CD14-positive monocyte (primary cell): ENCODE results near the gene CD3E. TPM values are rescaled to one million over a fixed set of nuclear protein-coding genes. Genes with fewer than 3 reads are reported as not detected.

ENCODE experiments used
- DNase-seq, 3 donors: peaks; one replicate each; pipeline ENCODE4 v3.0.0-alpha.2; 2011 to 2022
- H2AFZ ChIP-seq: 2 replicates; pipeline ENCODE4 v1.6.0; 2012; ENCODE audit warnings: mild to moderate bottlenecking, low read depth, low read length, inconsistent platforms; ENCODE audit not compliant: insufficient read depth, poor library complexity, severe bottlenecking
- H3K27ac ChIP-seq, 2 donors: 1 replicate in 1 of 2; 2 replicates in 1 of 2; pipeline ENCODE4 v1.5.1; 2012 to 2013; ENCODE audit warnings: low read length in 2 of 2, control low read depth in 1 of 2, inconsistent platforms in 1 of 2, low read depth in 1 of 2, mild to moderate bottlenecking in 1 of 2
- H3K27me3 ChIP-seq, 2 donors: one replicate each; pipeline versions ENCODE4 v1.6.0 to v1.6.1; 2011 to 2013; ENCODE audit warnings: low read length in 2 of 2; ENCODE audit not compliant: control insufficient read depth in 2 of 2, insufficient read depth in 2 of 2
- H3K36me3 ChIP-seq, 2 donors: replicated peaks in 1 of 2; 1 replicate in 1 of 2; 2 replicates in 1 of 2; pipeline versions ENCODE4 v1.5.1 to v1.6.1; 2012 to 2013; ENCODE audit warnings: low read length in 2 of 2, control low read depth in 1 of 2, inconsistent platforms in 1 of 2, mild to moderate bottlenecking in 1 of 2; ENCODE audit not compliant: insufficient read depth in 2 of 2, control insufficient read depth in 1 of 2
- H3K4me1 ChIP-seq, 2 donors: 1 replicate in 1 of 2; 2 replicates in 1 of 2; pipeline versions ENCODE4 v1.5.1 to v1.6.1; 2012 to 2013; ENCODE audit warnings: low read length in 2 of 2, control low read depth in 1 of 2, inconsistent platforms in 1 of 2, mild to moderate bottlenecking in 1 of 2, moderate library complexity in 1 of 2; ENCODE audit not compliant: insufficient read depth in 2 of 2, control insufficient read depth in 1 of 2
- H3K4me2 ChIP-seq: replicated peaks from 2 replicates; pipeline ENCODE3; 2012; ENCODE audit warnings: low read length, moderate library complexity, mild to moderate bottlenecking; ENCODE audit not compliant: poor library complexity, severe bottlenecking; ENCODE audit errors: extremely low read depth
- H3K4me3 ChIP-seq, 3 experiments: fragments of 200-600 bp in 1 of 3; sonication (generic) in 1 of 3; replicated peaks in 1 of 3; 1 replicate in 2 of 3; 2 replicates in 1 of 3; pipeline ENCODE4 v1.5.1; 2011 to 2013; ENCODE audit warnings: low read length in 3 of 3, mild to moderate bottlenecking in 3 of 3, control low read depth in 2 of 3, low read depth in 2 of 3, inconsistent platforms in 1 of 3, moderate library complexity in 1 of 3
- H3K79me2 ChIP-seq: 2 replicates; pipeline ENCODE4 v1.6.0; 2012; ENCODE audit warnings: mild to moderate bottlenecking, control low read depth, inconsistent platforms, low read length, moderate library complexity; ENCODE audit not compliant: insufficient read depth
- H3K9ac ChIP-seq: 2 replicates; pipeline ENCODE4 v1.6.0; 2017; ENCODE audit warnings: low read length, mild to moderate bottlenecking; ENCODE audit not compliant: insufficient read depth, poor library complexity, severe bottlenecking
- H3K9me3 ChIP-seq, 2 donors: replicated peaks in 1 of 2; 1 replicate in 1 of 2; 2 replicates in 1 of 2; pipeline versions ENCODE4 v1.5.1 to v1.6.1; 2012 to 2013; ENCODE audit warnings: low read length in 2 of 2, control low read depth in 1 of 2; ENCODE audit not compliant: control insufficient read depth in 1 of 2, insufficient read depth in 1 of 2
- H4K20me1 ChIP-seq: 2 replicates; pipeline ENCODE4 v1.6.0; 2012; ENCODE audit warnings: mild to moderate bottlenecking, low read length, control low read depth, moderate library complexity; ENCODE audit not compliant: insufficient read depth
- H3K27ac Mint-ChIP-seq, 7 donors: one replicate each; pipeline ENCODE4 v1.8.0; 2020; ENCODE audit warnings: mild to moderate bottlenecking in 7 of 7, mixed read lengths in 7 of 7, moderate library complexity in 6 of 7, inconsistent platforms in 2 of 7
- H3K27me3 Mint-ChIP-seq, 3 donors: one replicate each; pipeline ENCODE4 v1.8.0; 2021 to 2022; ENCODE audit warnings: low read depth in 3 of 3, mild to moderate bottlenecking in 3 of 3, mixed read lengths in 3 of 3, moderate library complexity in 3 of 3, inconsistent platforms in 1 of 3
- H3K36me3 Mint-ChIP-seq, 2 donors: one replicate each; pipeline ENCODE4 v1.8.0; 2020; ENCODE audit warnings: mixed read lengths in 2 of 2, inconsistent platforms in 1 of 2, mild to moderate bottlenecking in 1 of 2
- H3K4me1 Mint-ChIP-seq: one replicate; pipeline ENCODE4 v1.8.0; 2020; ENCODE audit warnings: mild to moderate bottlenecking, mixed read lengths
- H3K4me3 Mint-ChIP-seq, 2 donors: one replicate each; pipeline ENCODE4 v1.8.0; 2020; ENCODE audit warnings: mild to moderate bottlenecking in 2 of 2, mixed read lengths in 2 of 2, moderate library complexity in 1 of 2
- H3K9me3 Mint-ChIP-seq, 7 donors: one replicate each; pipeline ENCODE4 v1.8.0; 2020 to 2022; ENCODE audit warnings: mixed read lengths in 7 of 7, mild to moderate bottlenecking in 6 of 7, moderate library complexity in 6 of 7, inconsistent platforms in 2 of 7
- CTCF ChIP-seq: fragments of 200-600 bp; IDR thresholded peaks from one replicate; pipeline ENCODE4 v1.8.0; 2022; ENCODE audit warnings: antibody characterized with exemption, mild to moderate bottlenecking
- WGBS: methylation state at CpG from one replicate; pipeline ENCODE4 v1.1.5; 2013; ENCODE audit warnings: missing lambda C conversion rate; ENCODE audit not compliant: insufficient coverage; 5-methylcytosine and 5-hydroxymethylcytosine counted together
- intact Hi-C, 2 donors: fragments of 100-400 bp; cut with micrococcal nuclease; formaldehyde crosslinking; loops; one replicate each; pipeline versions ENCODE4 v1.15.0 to v1.15.1; 2023
- polyA plus RNA-seq, 3 donors: library from polyadenylated mRNA; depleted of rRNA in 1 of 3; unstranded in 2 of 3; stranded (reverse) in 1 of 3; fragments of 300-500 nt in 2 of 3; fragments of >200 nt in 1 of 3; fragmentation: Illumina TruSeq in 2 of 3; gene quantifications; 1 replicate in 2 of 3; 2 replicates in 1 of 3; pipeline ENCODE4 v1.2.3, GENCODE V29; 2012 to 2021

The CD3E gene
- polyA plus RNA-seq, 3 donors, result 0.12 to 1.6 (median 1.5) TPM

DNA sequence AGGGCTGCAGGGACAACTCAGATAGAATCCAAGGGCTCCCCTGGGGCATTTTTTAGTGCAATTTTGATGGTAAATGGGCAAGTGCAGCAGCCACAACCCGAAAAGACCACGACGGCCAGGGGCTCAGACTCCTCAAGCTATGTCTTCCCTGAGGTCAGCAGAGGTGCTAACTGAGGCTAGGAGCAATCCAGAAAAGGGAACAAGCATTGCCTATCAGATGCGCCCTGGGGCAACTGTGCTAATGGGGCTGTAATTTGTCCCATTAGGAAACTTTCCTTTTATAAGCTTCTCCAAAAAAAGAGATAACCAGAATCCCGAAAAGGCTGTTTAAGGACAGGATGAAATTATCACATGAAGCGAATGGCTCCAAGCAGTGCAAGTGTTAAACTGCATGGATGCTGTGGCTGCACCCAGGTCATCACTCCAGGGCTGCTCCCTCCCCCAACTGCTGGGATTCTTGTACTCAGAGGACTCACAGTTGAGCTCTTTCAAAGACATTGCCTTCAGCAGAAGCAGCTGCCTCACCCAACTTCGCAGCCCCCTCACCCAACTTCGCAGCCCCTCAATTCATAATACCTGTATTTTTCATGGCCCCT lies 2.8 kb upstream of the CD3E start:
- WGBS, result 100% methylated on average over 4 of the region's 8 CpGs
- Histone ChIP-seq H4K20me1 (no peaks in the 10 kb centered on the region), H3K4me2 (no peak overlapping the region), H3K36me3 (no peaks in the 10 kb centered on the region), H3K27ac (no peak overlapping the region), H3K9ac (no peak overlapping the region), H2AFZ (no peak overlapping the region), H3K27me3 (no peaks in the 10 kb centered on the region), H3K4me1 (no peaks in the 10 kb centered on the region), H3K4me3 (no peak overlapping the region), H3K79me2 (no peaks in the 10 kb centered on the region), H3K9me3 (no peaks in the 10 kb centered on the region)
- intact Hi-C loops, result loop anchor here in 1 of 2 donors (5.0 kb wide), 1 partner anchor 39 kb away; the partner anchor contains the start of gene MPZL2
- Mint-ChIP-seq H3K9me3 (no peaks in the 10 kb centered on the region), H3K27me3 (peaks cover 3 to 9% (median 4%) of the 10 kb centered on the region in 3 donors), H3K4me3 (no peak overlapping the region), H3K27ac (no peak overlapping the region), H3K36me3 (no peaks in the 10 kb centered on the region), H3K4me1 (no peaks in the 10 kb centered on the region)
- TF ChIP-seq CTCF, result no peak
- no peak for DNase-seq

DNA sequence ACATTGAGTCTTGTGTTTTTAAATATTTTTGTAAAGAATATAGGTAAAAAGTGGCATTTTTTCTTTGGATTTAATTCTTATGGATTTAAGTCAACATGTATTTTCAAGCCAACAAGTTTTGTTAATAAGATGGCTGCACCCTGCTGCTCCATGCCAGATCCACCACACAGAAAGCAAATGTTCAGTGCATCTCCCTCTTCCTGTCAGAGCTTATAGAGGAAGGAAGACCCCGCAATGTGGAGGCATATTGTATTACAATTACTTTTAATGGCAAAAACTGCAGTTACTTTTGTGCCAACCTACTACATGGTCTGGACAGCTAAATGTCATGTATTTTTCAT lies 333 bp upstream of the CD3E start:
- H3K4me3 ChIP-seq, result no peak overlapping the region
- intact Hi-C loops, result loop anchor here in 1 of 2 donors (5.0 kb wide), 1 partner anchor 42 kb away; the partner anchor contains the start of gene MPZL2

More for the DNA sequence above, 333 bp upstream of the CD3E start:
- Histone ChIP-seq H3K79me2 (no peaks in the 10 kb centered on the region), H3K9ac (no peak overlapping the region), H3K27ac (no peak overlapping the region), H4K20me1 (no peaks in the 10 kb centered on the region), H3K36me3 (no peaks in the 10 kb centered on the region), H2AFZ (no peak overlapping the region), H3K9me3 (no peaks in the 10 kb centered on the region), H3K27me3 (no peaks in the 10 kb centered on the region), H3K4me1 (no peaks in the 10 kb centered on the region), H3K4me2 (no peak overlapping the region)
- Mint-ChIP-seq H3K9me3 (no peaks in the 10 kb centered on the region), H3K27ac (no peak overlapping the region), H3K36me3 (no peaks in the 10 kb centered on the region), H3K27me3 (peaks cover 3 to 10% (median 4%) of the 10 kb centered on the region in 3 donors), H3K4me1 (peaks cover 5% of the 10 kb centered on the region), H3K4me3 (no peak overlapping the region)
- no peak for TF ChIP-seq CTCF
- DNase-seq, result no peak
- WGBS, result no CpG with 5 or more reads among the region's 1 CpG
